Measurements from ENCODE around the gene ZNF740. TPM values are rescaled to one million over a fixed set of nuclear protein-coding genes. Genes with fewer than 3 reads are reported as not detected.

ZNF740 gene
- total RNA-seq, 1 donor from 2014 or later = 47.6 TPM

GRCh38 chr12:53236443-53237111, 56.1 kb downstream of the ZNF740 start:
- DNase-seq (ENCODE audit: low spot score) = no peak
- H3K27me3 Mint-ChIP-seq (ENCODE audit: unreplicated experiment) = peaks cover 13% of the 10 kb centered on the region
- no peak overlapping the region for H3K4me3 Mint-ChIP-seq (ENCODE audit: unreplicated experiment)

GRCh38 chr12:53239643-53240258, 59.2 kb downstream of the ZNF740 start:
- H3K4me3 Mint-ChIP-seq (ENCODE audit: unreplicated experiment) = no peak overlapping the region
- H3K4me1 Mint-ChIP-seq (ENCODE audit: unreplicated experiment) = peaks cover 17% of the 10 kb centered on the region
- no peaks in the 10 kb centered on the region for H3K9me3 Mint-ChIP-seq (ENCODE audit: unreplicated experiment)
- H3K27ac Mint-ChIP-seq (ENCODE audit: unreplicated experiment) = no peak overlapping the region
- H3K27me3 Mint-ChIP-seq (ENCODE audit: unreplicated experiment) = peaks cover 10% of the 10 kb centered on the region
- DNase-seq (ENCODE audit: low spot score) = no peak
- H3K36me3 Mint-ChIP-seq (ENCODE audit: low read depth, unreplicated experiment) = no peaks in the 10 kb centered on the region
- TF ChIP-seq CTCF (IDR thresholded peaks at IDR 0.05; ENCODE audit: unreplicated experiment) = no peak

More at GRCh38 chr12:53236443-53237111, 56.1 kb downstream of the ZNF740 start:
- Mint-ChIP-seq H3K9me3 (ENCODE audit: unreplicated experiment) (no peaks in the 10 kb centered on the region), H3K27ac (ENCODE audit: unreplicated experiment) (no peak overlapping the region), H3K4me1 (ENCODE audit: unreplicated experiment) (peaks cover 27% of the 10 kb centered on the region), H3K36me3 (ENCODE audit: low read depth, unreplicated experiment) (peaks cover 3% of the 10 kb centered on the region)
- no peak for TF ChIP-seq CTCF (IDR thresholded peaks at IDR 0.05; ENCODE audit: unreplicated experiment)

GRCh38 chr12:53241623-53242412, 61.3 kb downstream of the ZNF740 start:
- H3K9me3 Mint-ChIP-seq (ENCODE audit: unreplicated experiment) = no peaks in the 10 kb centered on the region
- DNase-seq (ENCODE audit: low spot score) = no peak
- H3K36me3 Mint-ChIP-seq (ENCODE audit: low read depth, unreplicated experiment) = no peaks in the 10 kb centered on the region
- peaks cover 4% of the 10 kb centered on the region for H3K27me3 Mint-ChIP-seq (ENCODE audit: unreplicated experiment)
- no peak for TF ChIP-seq CTCF (IDR thresholded peaks at IDR 0.05; ENCODE audit: unreplicated experiment)
- H3K27ac Mint-ChIP-seq (ENCODE audit: unreplicated experiment) = no peak overlapping the region
- H3K4me1 Mint-ChIP-seq (ENCODE audit: unreplicated experiment) = peaks cover 7% of the 10 kb centered on the region
- H3K4me3 Mint-ChIP-seq (ENCODE audit: unreplicated experiment) = no peak overlapping the region

- peak overlapping the region; percentile 2 for H3K27ac Mint-ChIP-seq (ENCODE audit: unreplicated experiment)
- no peak overlapping the region for H3K4me3 Mint-ChIP-seq (ENCODE audit: unreplicated experiment)
Observed at GRCh38 chr12:53244337-53244736, 63.8 kb downstream of the ZNF740 start.

More at GRCh38 chr12:53244337-53244736, 63.8 kb downstream of the ZNF740 start:
- peaks cover 7% of the 10 kb centered on the region for H3K4me1 Mint-ChIP-seq (ENCODE audit: unreplicated experiment)
- peaks cover 2% of the 10 kb centered on the region for H3K27me3 Mint-ChIP-seq (ENCODE audit: unreplicated experiment)
- no peaks in the 10 kb centered on the region for H3K36me3 Mint-ChIP-seq (ENCODE audit: low read depth, unreplicated experiment)
- no peak for TF ChIP-seq CTCF (IDR thresholded peaks at IDR 0.05; ENCODE audit: unreplicated experiment)
- no peaks in the 10 kb centered on the region for H3K9me3 Mint-ChIP-seq (ENCODE audit: unreplicated experiment)
- DNase-seq (ENCODE audit: low spot score) = no peak

Other genes with a start within 250 kb of the ZNF740 start
- 195 TPM for gene KRT18, start 231.6 kb upstream of the ZNF740 start, total RNA-seq (ENCODE audit: unreplicated experiment)
- gene EIF4B, start 174.3 kb upstream of the ZNF740 start, total RNA-seq (ENCODE audit: unreplicated experiment) = 629 TPM
- 112 TPM for gene TNS2, start 130.7 kb upstream of the ZNF740 start, total RNA-seq (ENCODE audit: unreplicated experiment)
- gene SPRYD3, start 101.3 kb upstream of the ZNF740 start, total RNA-seq (ENCODE audit: unreplicated experiment) = 10.5 TPM
- gene IGFBP6, start 83.1 kb upstream of the ZNF740 start, total RNA-seq (ENCODE audit: unreplicated experiment) = 21.1 TPM
- gene SOAT2, start 77.2 kb upstream of the ZNF740 start, total RNA-seq (ENCODE audit: unreplicated experiment) = not detected
- gene CSAD, start 203 bp downstream of the ZNF740 start, total RNA-seq (ENCODE audit: unreplicated experiment) = 23.8 TPM
- 0.56 TPM for gene ITGB7, start 26.5 kb downstream of the ZNF740 start, total RNA-seq (ENCODE audit: unreplicated experiment)
- gene RARG, start 51.5 kb downstream of the ZNF740 start, total RNA-seq (ENCODE audit: unreplicated experiment) = 7.9 TPM
- gene ESPL1, start 87.6 kb downstream of the ZNF740 start, total RNA-seq (ENCODE audit: unreplicated experiment) = 11.8 TPM
- 444 TPM for gene PFDN5, start 114.8 kb downstream of the ZNF740 start, total RNA-seq (ENCODE audit: unreplicated experiment)
- gene MYG1, start 119.0 kb downstream of the ZNF740 start, total RNA-seq (ENCODE audit: unreplicated experiment) = 55.3 TPM
- 56.2 TPM for gene AAAS, start 140.9 kb downstream of the ZNF740 start, total RNA-seq (ENCODE audit: unreplicated experiment)
- 3.6 TPM for gene SP7, start 155.6 kb downstream of the ZNF740 start, total RNA-seq (ENCODE audit: unreplicated experiment)
- 69.5 TPM for gene SP1, start 199.5 kb downstream of the ZNF740 start, total RNA-seq (ENCODE audit: unreplicated experiment)
- 1.3 TPM for gene AMHR2, start 243.1 kb downstream of the ZNF740 start, total RNA-seq (ENCODE audit: unreplicated experiment)